Left ventricle myocardium inferior (tissue), 1 donor: Measurements from ENCODE around the gene SOBP. TPM values are rescaled to one million over a fixed set of nuclear protein-coding genes. Genes with fewer than 3 reads are reported as not detected.
"Not testable (repeated sequence)": the region's sequence is repeated elsewhere in the genome, so short reads cannot be mapped to it uniquely, and the experiment has no call there.

ENCODE experiments used
- DNase-seq: peaks from one replicate; pipeline ENCODE4 v3.0.0-alpha.2; 2020
- H3K27ac ChIP-seq: fragments of 200-600 bp; replicated peaks from 2 replicates; pipeline ENCODE4 v1.8.0; 2021
- H3K27me3 ChIP-seq: fragments of 200-600 bp; 2 replicates; pipeline ENCODE4 v1.8.0; 2021; ENCODE audit warnings: low read depth
- H3K36me3 ChIP-seq: fragments of 200-600 bp; 2 replicates; pipeline ENCODE4 v1.8.0; 2021
- H3K4me1 ChIP-seq: fragments of 200-600 bp; 2 replicates; pipeline ENCODE4 v1.8.0; 2021
- H3K4me3 ChIP-seq: fragments of 200-600 bp; 2 replicates; pipeline ENCODE4 v1.8.0; 2021; ENCODE audit warnings: mild to moderate bottlenecking, moderate library complexity
- H3K9me3 ChIP-seq: fragments of 200-600 bp; replicated peaks from 2 replicates; pipeline ENCODE4 v1.8.0; 2021
- intact Hi-C: fragments of 100-400 bp; cut with micrococcal nuclease; formaldehyde crosslinking; loops from one replicate; pipeline ENCODE4 v1.11.0; 2022
- total RNA-seq: library from RNA; stranded (reverse); fragmentation: NEBNext Ultra II Directional; extraction: Animal tissue kit (Norgen Biotek cat#: 25700); gene quantifications from one replicate; pipeline ENCODE4 v1.2.1, GENCODE V29; 2021
- TF ChIP-seq, protein P1 (sequence below): fragments of 200-600 bp; IDR thresholded peaks from 2 replicates; pipeline ENCODE4 v1.8.0; 2021; ENCODE audit warnings: antibody characterized with exemption, mild to moderate bottlenecking, borderline replicate concordance
- donor health status: DM: no; HTN: yes; CAD: no; lungs with severe emphysema.

Gene SOBP
- total RNA-seq, 1 donor from 2014 or later: 22.9 TPM

DNA sequence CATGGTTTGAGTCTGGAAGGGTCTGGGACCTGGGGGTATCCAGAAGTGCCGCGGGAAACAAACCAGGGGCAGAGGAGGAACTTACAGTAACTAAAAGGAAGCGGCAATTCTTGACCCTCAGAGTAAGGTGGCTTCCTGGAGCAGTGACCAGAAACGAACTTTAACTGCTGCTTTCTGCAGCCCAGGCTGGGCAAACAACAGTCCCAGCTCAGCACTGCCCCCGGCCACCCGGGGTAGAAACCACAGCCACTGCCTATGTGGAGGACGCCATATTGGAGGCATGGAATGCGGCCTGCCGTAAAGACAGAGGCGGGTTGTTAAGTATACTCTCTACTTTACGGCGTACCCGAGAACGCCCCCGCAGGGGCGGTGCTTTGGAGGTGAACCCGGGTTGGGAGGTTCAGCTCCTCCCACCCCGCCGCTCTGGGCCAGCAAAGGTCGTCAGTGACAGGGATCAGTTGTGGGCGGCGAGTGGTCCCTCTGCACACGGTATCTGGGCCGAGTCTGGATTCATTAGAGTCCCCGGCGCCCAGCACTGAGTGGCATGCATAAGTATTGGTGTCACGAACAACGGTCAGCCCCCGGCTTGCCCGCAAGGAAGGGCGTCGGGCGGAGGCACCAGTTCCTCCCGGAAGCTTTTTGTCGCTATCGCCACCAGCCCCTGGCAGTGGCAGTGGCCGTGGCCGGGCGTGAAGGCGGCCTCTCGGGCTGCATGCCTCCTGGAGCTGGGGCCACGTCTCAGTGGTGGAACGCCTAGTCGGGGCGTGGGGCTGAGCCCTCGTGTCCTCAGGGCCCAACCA is 30.4 kb upstream of the SOBP start, which contains the start of gene PDSS2:
Gene PDSS2, minus strand, starts transcription at position 282 of the 800 bp plus-strand sequence. Its CDS starts 279 bp downstream, at position 3.
- intact Hi-C loops: no loop called here
- TF ChIP-seq, protein P1, sequence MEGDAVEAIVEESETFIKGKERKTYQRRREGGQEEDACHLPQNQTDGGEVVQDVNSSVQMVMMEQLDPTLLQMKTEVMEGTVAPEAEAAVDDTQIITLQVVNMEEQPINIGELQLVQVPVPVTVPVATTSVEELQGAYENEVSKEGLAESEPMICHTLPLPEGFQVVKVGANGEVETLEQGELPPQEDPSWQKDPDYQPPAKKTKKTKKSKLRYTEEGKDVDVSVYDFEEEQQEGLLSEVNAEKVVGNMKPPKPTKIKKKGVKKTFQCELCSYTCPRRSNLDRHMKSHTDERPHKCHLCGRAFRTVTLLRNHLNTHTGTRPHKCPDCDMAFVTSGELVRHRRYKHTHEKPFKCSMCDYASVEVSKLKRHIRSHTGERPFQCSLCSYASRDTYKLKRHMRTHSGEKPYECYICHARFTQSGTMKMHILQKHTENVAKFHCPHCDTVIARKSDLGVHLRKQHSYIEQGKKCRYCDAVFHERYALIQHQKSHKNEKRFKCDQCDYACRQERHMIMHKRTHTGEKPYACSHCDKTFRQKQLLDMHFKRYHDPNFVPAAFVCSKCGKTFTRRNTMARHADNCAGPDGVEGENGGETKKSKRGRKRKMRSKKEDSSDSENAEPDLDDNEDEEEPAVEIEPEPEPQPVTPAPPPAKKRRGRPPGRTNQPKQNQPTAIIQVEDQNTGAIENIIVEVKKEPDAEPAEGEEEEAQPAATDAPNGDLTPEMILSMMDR: peak; percentile 57
- peak within 1 kb of the TSS; percentile 88 for H3K4me3 ChIP-seq
- H3K9me3 ChIP-seq: no peaks in the 10 kb centered on the region
- peak; percentile 99 for DNase-seq
- no peaks in the 10 kb centered on the region for H3K36me3 ChIP-seq
- H3K4me1 ChIP-seq: peaks cover 39% of the 10 kb centered on the region
- no peaks in the 10 kb centered on the region for H3K27me3 ChIP-seq
- peak within 1 kb of the TSS; percentile 95 for H3K27ac ChIP-seq

DNA sequence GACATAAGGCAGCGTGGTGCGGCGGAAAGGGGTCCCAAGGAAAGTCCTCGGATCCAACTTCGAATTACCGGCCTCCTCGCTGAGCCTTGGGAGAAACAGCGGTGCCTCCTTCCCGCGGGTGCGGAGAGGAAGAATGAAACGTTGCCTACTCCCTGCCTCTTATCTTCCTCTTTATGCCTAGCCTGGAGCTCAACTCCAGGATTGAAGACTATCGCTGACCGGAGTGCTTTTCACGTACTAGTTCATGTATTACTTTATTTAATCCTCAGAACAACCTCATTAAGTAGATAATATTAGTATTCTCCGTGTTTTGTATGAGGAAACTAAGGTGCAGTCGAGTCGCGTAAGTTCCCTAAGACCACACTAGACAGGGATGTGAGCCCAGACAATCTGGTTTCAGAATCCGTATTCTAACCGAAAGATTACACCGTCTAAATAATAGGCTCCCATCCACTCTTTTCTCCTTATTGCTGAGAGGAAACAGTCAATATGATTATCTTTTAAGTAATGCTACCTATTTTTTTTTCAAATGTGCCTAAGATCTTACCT is 29.8 kb upstream of the SOBP start:
- Histone ChIP-seq H3K27ac (peak overlapping the region; percentile 95), H3K4me3 (peak overlapping the region; percentile 88), H3K36me3 (no peaks in the 10 kb centered on the region), H3K4me1 (peaks cover 39% of the 10 kb centered on the region), H3K9me3 (no peaks in the 10 kb centered on the region), H3K27me3 (no peaks in the 10 kb centered on the region)
- DNase-seq: no peak
- intact Hi-C loops: no loop called here
- TF ChIP-seq, protein P1: no peak

DNA sequence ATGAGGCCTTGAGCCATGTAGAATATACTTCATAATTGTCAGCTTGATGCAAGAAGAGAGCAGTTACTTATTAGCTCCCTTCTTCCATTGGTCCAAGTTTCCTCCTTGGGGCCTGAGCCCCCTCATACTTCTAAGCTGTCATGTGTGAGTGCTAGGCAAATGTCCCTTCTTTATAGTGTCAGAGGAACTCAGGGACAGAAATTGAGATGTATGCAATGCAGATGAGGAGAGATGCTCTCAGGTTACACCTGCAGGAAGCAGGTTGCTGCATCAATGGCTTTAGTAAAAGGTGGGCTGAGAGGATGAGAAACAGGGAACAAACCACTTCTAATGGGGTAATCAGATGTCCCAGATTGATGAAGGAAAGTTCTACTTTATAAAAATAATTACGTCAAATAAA is 23.9 kb upstream of the SOBP start:
- TF ChIP-seq, protein P1: no peak
- Histone ChIP-seq H3K36me3 (no peaks in the 10 kb centered on the region), H3K9me3 (no peaks in the 10 kb centered on the region), H3K4me3 (no peak overlapping the region), H3K27me3 (no peaks in the 10 kb centered on the region), H3K27ac (no peak overlapping the region), H3K4me1 (peaks cover 5% of the 10 kb centered on the region)
- DNase-seq: no peak
- intact Hi-C loops: no loop called here

DNA sequence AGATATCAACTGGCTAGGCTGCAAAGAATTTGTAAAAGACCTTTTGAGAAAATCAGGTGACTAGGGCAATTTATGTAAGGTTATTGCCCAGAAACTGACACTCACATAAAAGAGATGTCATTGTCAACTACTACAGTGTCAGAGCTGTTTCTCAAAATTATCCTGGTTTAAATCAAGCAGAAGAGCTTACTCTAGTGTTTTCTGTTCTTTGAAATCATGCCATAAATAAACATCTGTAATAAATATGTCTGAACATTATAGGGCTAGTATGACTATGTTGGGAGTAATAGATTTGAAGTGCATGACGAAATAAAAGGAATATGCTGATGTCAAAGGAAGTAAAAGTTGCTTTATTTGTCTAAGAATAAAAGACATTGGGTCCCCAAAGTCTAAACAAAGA is 19.6 kb upstream of the SOBP start:
- Histone ChIP-seq H3K4me1 (no peaks in the 10 kb centered on the region), H3K27ac (no peak overlapping the region), H3K36me3 (no peaks in the 10 kb centered on the region), H3K27me3 (peaks cover 3% of the 10 kb centered on the region), H3K4me3 (no peak overlapping the region), H3K9me3 (no peaks in the 10 kb centered on the region)
- no peak for DNase-seq
- TF ChIP-seq, protein P1: no peak
- intact Hi-C loops: no loop called here

DNA sequence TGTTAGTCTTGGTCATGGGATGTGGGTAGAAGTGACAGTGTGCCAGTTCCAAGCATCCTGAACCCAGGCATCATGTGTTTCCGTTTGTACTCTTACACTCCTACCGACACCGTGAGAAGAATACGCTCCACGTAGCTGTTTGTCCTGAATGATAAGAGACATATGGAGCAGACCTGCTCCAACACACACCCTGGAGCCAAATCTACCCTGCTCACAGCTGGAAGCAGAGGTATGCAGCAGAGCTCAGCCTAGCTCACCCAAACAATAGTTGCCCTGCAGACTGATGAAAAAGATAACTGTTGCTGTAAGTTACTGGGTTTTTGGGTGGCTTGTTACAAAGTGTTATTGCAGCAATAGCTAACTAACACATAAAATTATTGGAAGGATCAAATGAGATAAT is 16.3 kb upstream of the SOBP start:
- intact Hi-C loops: no loop called here
- DNase-seq: no peak
- Histone ChIP-seq H3K27ac (no peak overlapping the region), H3K4me1 (no peaks in the 10 kb centered on the region), H3K9me3 (no peaks in the 10 kb centered on the region), H3K4me3 (no peak overlapping the region), H3K36me3 (no peaks in the 10 kb centered on the region), H3K27me3 (peaks cover 3% of the 10 kb centered on the region)
- TF ChIP-seq, protein P1: no peak

DNA sequence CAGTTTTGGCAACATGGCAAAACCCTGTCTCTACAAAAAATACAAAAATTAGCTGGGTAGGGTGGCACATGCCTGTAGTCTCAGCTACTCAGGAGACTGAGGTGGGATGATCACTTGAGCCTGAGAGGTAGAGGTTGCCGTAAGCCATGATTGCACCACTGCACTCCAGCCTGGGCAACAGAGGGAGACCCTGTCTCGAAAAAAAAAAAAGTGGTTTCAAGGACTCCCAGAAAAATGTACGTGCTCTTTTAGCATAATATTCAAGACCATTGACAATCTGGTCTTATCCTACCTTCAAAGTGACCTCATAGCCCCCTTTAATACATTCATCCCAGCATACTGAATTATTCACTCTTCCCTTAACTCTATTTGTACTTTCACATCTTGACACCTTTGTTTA is 14.6 kb upstream of the SOBP start:
- H3K27ac ChIP-seq, H3K9me3 ChIP-seq, H3K4me1 ChIP-seq, H3K27me3 ChIP-seq, H3K36me3 ChIP-seq, intact Hi-C loops, DNase-seq, H3K4me3 ChIP-seq: not testable (repeated sequence)

DNA sequence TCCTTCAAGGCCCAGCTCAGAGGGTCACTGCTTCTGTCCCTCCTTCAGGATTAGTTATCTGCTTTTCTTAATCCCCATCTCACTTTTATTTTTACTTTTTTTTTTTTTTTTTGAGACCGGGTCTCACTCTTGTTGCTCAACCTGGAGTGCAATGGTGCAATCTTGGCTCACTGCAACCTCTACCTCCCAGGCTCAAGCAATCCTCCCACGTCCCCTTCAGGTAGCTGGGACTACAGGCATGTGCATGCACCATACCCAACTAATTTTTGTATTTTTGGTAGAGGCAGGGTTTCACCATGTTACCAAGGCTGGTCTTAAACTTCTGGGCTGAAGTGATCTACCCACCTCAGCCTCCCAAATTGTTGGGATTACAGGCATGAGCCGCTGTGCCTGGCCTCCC is 14.1 kb upstream of the SOBP start:
- H3K27ac ChIP-seq, H3K4me1 ChIP-seq, H3K27me3 ChIP-seq, H3K9me3 ChIP-seq, H3K36me3 ChIP-seq, H3K4me3 ChIP-seq, DNase-seq, intact Hi-C loops: not testable (repeated sequence)
